G401.6 (cell line): ENCODE measurements around the gene DHCR24.

ENCODE experiments used
- FAIRE-seq: peaks from 2 replicates; lab custom pipeline; 2012; peaks lifted over from hg19 to GRCh38; lab: Jason Lieb, UNC

DHCR24 gene

GRCh38 chr1:54846301-54846700 is 40.7 kb downstream of the DHCR24 start:
- FAIRE-seq, result no peak

- FAIRE-seq, result no peak
Observed at GRCh38 chr1:54845772-54846171, 41.2 kb downstream of the DHCR24 start.

- no peak for FAIRE-seq
Observed at GRCh38 chr1:54844564-54844963, 42.4 kb downstream of the DHCR24 start.

- FAIRE-seq, result no peak
Observed at GRCh38 chr1:54843449-54843848, 43.5 kb downstream of the DHCR24 start.

- no peak for FAIRE-seq
Observed at GRCh38 chr1:54842963-54843362, 44.0 kb downstream of the DHCR24 start.

GRCh38 chr1:54842206-54842915 is 44.6 kb downstream of the DHCR24 start:
- FAIRE-seq, result no peak

- FAIRE-seq, result no peak
Observed at GRCh38 chr1:54839824-54840223, 47.2 kb downstream of the DHCR24 start.

- no peak for FAIRE-seq
Observed at GRCh38 chr1:54838565-54839180, 48.3 kb downstream of the DHCR24 start.

- FAIRE-seq, result no peak
Observed at GRCh38 chr1:54837002-54837853, 49.8 kb downstream of the DHCR24 start.

GRCh38 chr1:54836594-54836993 is 50.4 kb downstream of the DHCR24 start:
- no peak for FAIRE-seq

- FAIRE-seq, result no peak
Observed at GRCh38 chr1:54835970-54836369, 51.0 kb downstream of the DHCR24 start.

GRCh38 chr1:54835131-54835898 is 51.7 kb downstream of the DHCR24 start:
- FAIRE-seq, result no peak

- FAIRE-seq, result no peak
Observed at GRCh38 chr1:54834007-54834541, 52.9 kb downstream of the DHCR24 start.

GRCh38 chr1:54833121-54833520 is 53.9 kb downstream of the DHCR24 start:
- FAIRE-seq, result no peak

- no peak for FAIRE-seq
Observed at GRCh38 chr1:54826226-54826816, 60.7 kb downstream of the DHCR24 start.

- FAIRE-seq, result no peak
Observed at GRCh38 chr1:54825696-54826095, 61.3 kb downstream of the DHCR24 start.

- no peak for FAIRE-seq
Observed at GRCh38 chr1:54823670-54824069, 63.3 kb downstream of the DHCR24 start.

GRCh38 chr1:54819733-54820132 is 67.3 kb downstream of the DHCR24 start:
- no peak for FAIRE-seq

- no peak for FAIRE-seq
Observed at GRCh38 chr1:54819195-54819536, 67.8 kb downstream of the DHCR24 start.

- no peak for FAIRE-seq
Observed at GRCh38 chr1:54818461-54819194, 68.4 kb downstream of the DHCR24 start.

GRCh38 chr1:54816951-54817350 is 70.0 kb downstream of the DHCR24 start:
- no peak for FAIRE-seq
